Gastrocnemius medialis (tissue), 4 donors: Measurements from ENCODE around the gene FBXL3.

ENCODE experiments used
- POLR2A ChIP-seq, 2 donors: fragments of 450-650 bp; IDR thresholded peaks; one replicate each; pipeline ENCODE4 v1.6.1; 2017; ENCODE audit warnings: antibody characterized with exemption in 2 of 2, mild to moderate bottlenecking in 2 of 2, moderate library complexity in 2 of 2
- TF ChIP-seq, protein P1 (sequence below), 5 experiments: fragments of 450-650 bp in 3 of 5; fragments of 200-600 bp in 2 of 5; sonication (generic) in 2 of 5; IDR thresholded peaks in 4 of 5; conservative IDR thresholded peaks in 1 of 5; 1 replicate in 4 of 5; 2 replicates in 1 of 5; pipeline ENCODE4 v1.5.1; 2016 to 2019; ENCODE audit warnings: antibody characterized with exemption in 5 of 5, mild to moderate bottlenecking in 3 of 5, moderate library complexity in 3 of 5

DNA sequence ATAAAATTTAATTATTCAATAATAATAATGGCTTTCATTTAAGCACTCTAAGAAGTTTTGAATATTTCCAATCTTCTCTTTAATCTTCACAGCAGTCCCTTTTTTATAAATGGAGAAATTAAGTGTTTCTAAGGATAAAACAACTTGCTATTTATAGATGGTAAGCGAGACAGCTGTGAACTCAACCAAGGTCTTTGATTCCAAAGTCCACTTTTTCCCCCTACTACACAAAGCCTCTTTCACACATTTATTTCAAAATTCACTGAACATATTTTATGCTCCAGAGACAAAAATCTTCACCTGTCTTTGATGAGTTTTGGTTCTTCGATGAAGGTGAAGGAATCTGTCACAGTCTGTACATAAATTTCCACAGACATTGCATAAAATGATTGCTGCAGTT lies 34.4 kb upstream of the FBXL3 start:
- TF ChIP-seq, protein P1, sequence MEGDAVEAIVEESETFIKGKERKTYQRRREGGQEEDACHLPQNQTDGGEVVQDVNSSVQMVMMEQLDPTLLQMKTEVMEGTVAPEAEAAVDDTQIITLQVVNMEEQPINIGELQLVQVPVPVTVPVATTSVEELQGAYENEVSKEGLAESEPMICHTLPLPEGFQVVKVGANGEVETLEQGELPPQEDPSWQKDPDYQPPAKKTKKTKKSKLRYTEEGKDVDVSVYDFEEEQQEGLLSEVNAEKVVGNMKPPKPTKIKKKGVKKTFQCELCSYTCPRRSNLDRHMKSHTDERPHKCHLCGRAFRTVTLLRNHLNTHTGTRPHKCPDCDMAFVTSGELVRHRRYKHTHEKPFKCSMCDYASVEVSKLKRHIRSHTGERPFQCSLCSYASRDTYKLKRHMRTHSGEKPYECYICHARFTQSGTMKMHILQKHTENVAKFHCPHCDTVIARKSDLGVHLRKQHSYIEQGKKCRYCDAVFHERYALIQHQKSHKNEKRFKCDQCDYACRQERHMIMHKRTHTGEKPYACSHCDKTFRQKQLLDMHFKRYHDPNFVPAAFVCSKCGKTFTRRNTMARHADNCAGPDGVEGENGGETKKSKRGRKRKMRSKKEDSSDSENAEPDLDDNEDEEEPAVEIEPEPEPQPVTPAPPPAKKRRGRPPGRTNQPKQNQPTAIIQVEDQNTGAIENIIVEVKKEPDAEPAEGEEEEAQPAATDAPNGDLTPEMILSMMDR (IDR thresholded peaks at IDR 0.05 in 4 of 5, conservative IDR thresholded peaks at IDR 0.05 in 1 of 5), result no peak
- no peak for TF ChIP-seq POLR2A (IDR thresholded peaks at IDR 0.05)
